Fibroblast of skin of back (primary cell): ENCODE data around the gene GABRA5.

Experiments used
- DNase-seq: peaks from one replicate; pipeline ENCODE4 v3.0.0-alpha.2; 2013

GABRA5 gene

GRCh38 chr15:26929588-26929987 lies 62.7 kb downstream of the GABRA5 start:
- no peak for DNase-seq

GRCh38 chr15:26934848-26935247 lies 68.0 kb downstream of the GABRA5 start:
- DNase-seq: no peak

- DNase-seq: no peak
Observed at GRCh38 chr15:26935322-26935721, 68.5 kb downstream of the GABRA5 start.

- no peak for DNase-seq
Observed at GRCh38 chr15:26936502-26936901, 69.6 kb downstream of the GABRA5 start.

- no peak for DNase-seq
Observed at GRCh38 chr15:26937134-26937533, 70.3 kb downstream of the GABRA5 start.

- DNase-seq: no peak
Observed at GRCh38 chr15:26939398-26939797, 72.5 kb downstream of the GABRA5 start.

- peak; percentile 6 for DNase-seq
Observed at GRCh38 chr15:26941489-26941888, 74.6 kb downstream of the GABRA5 start.

GRCh38 chr15:26943866-26944265 lies 77.0 kb downstream of the GABRA5 start:
- DNase-seq: peak; percentile 4

- DNase-seq: peak; percentile 6
Observed at GRCh38 chr15:26945046-26945445, 78.2 kb downstream of the GABRA5 start.

- DNase-seq: no peak
Observed at GRCh38 chr15:26950001-26950400, 83.1 kb downstream of the GABRA5 start.

GRCh38 chr15:26954403-26954802 lies 87.5 kb downstream of the GABRA5 start:
- no peak for DNase-seq

- DNase-seq: peak; percentile 58
Observed at GRCh38 chr15:26967719-26968269, 100.9 kb downstream of the GABRA5 start.

- DNase-seq: no peak
Observed at GRCh38 chr15:26968806-26969205, 101.9 kb downstream of the GABRA5 start.

GRCh38 chr15:26970712-26971210 lies 103.9 kb downstream of the GABRA5 start, which contains the start of gene GABRG3:
Gene GABRG3 (plus strand): TSS chr15:26971181.
- DNase-seq: peak; percentile 25

GRCh38 chr15:26971271-26972018 lies 104.6 kb downstream of the GABRA5 start:
- peak; percentile 2 for DNase-seq

GRCh38 chr15:26972636-26973035 lies 105.8 kb downstream of the GABRA5 start:
- peak; percentile 5 for DNase-seq

GRCh38 chr15:26974120-26974780 lies 107.4 kb downstream of the GABRA5 start:
- DNase-seq: peak; percentile 25

- DNase-seq: no peak
Observed at GRCh38 chr15:26981492-26981891, 114.6 kb downstream of the GABRA5 start.

GRCh38 chr15:26983822-26984221 lies 117.0 kb downstream of the GABRA5 start:
- no peak for DNase-seq

- no peak for DNase-seq
Observed at GRCh38 chr15:26985050-26985449, 118.2 kb downstream of the GABRA5 start.

- no peak for DNase-seq
Observed at GRCh38 chr15:26996250-26996649, 129.4 kb downstream of the GABRA5 start.
